ENCODE results near the gene SCYGR4. TPM values are rescaled to one million over a fixed set of nuclear protein-coding genes. Genes with fewer than 3 reads are reported as not detected.

Gene SCYGR4, protein sequence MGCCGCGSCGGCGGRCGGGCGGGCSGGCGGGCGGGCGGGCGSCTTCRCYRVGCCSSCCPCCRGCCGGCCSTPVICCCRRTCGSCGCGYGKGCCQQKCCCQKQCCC
- total RNA-seq = not detected

DNA sequence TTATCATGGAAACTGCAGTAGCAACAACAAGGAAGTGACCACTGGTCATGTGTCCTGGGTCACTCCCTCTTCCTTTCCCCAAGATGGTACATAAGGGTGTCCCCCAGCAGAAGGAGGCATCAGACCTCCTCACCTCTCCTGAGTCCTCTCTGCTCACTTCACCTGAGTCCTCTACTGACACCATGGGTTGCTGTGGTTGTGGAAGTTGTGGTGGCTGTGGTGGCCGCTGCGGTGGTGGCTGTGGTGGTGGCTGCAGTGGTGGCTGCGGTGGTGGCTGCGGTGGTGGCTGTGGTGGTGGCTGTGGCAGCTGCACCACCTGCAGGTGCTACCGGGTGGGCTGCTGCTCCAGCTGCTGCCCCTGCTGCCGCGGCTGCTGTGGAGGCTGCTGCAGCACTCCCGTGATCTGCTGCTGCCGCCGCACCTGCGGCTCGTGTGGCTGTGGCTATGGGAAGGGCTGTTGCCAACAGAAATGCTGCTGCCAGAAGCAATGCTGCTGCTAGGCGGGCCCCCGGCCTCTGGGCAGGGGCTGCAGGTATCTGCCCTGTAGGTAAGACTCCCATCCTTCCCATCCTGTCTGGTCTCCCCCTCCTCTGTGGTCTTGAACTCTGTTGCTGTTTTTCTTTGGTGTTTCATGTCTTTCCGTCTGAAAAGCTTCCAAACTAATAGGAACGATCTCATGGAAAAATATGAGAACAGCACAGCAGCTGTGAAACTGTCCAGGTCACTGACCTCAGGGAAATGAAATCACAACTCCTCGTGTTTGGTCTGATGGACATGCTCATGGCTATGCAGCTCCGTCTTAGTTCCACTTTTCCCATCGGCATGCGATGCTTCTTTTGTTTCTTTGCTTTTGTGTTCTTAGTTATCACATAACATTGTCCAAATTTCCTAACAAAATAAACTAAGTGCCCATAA lies at the start of gene SCYGR4:
SCYGR4 (plus strand) TSS at position 183 of the 915 bp plus-strand sequence; CDS start at position 183, 0 bp downstream.

DNA sequence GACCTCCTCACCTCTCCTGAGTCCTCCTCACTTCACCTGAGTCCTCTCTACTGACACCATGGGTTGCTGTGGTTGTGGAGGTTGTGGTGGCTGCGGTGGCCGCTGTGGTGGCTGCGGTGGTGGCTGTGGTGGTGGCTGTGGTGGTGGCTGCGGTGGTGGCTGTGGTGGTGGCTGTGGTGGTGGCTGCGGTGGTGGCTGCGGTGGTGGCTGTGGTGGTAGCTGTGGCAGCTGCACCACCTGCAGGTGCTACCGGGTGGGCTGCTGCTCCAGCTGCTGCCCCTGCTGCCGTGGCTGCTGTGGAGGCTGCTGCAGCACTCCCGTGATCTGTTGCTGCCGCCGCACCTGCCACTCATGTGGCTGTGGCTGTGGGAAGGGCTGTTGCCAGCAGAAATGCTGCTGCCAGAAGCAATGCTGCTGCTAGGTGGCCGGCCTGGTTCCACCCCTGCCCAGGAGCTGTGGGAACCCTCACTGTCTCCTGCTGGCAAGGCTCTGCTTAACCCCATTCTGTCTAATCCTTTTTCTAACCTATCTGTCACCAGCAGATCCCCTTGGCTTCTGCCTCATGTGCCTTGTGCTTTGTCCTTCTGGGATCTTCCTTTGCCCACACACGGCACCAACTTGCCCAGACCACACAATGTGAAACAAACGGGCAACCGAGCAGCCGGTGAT lies 18.3 kb upstream of the SCYGR4 start, which contains the start of gene SCYGR2:
SCYGR2 (plus strand) TSS at position 59 of the 669 bp plus-strand sequence; CDS start at position 59, 0 bp downstream.

DNA sequence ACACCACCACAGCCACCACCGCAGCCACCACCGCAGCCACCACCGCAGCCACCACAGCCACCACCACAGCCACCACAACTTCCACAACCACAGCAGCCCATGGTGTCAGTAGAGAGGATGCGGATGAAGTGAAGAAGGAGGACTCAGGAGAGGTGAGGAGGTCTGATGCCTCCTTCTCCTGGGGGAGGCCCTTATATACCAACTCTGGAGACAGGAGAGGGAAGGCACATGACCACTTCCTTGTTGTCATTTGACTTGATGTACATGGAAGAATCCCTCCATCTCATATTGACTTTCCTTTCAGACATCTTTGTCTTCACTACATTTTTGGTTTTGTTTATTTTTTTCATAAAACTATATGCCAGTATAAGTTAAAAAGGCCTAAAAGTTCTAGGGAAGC lies 2.6 kb upstream of the SCYGR4 start, which contains the start of gene SCYGR3:
SCYGR3 (minus strand) TSS at position 101 of the 400 bp plus-strand sequence; CDS start at position 101, 0 bp downstream.

DNA sequence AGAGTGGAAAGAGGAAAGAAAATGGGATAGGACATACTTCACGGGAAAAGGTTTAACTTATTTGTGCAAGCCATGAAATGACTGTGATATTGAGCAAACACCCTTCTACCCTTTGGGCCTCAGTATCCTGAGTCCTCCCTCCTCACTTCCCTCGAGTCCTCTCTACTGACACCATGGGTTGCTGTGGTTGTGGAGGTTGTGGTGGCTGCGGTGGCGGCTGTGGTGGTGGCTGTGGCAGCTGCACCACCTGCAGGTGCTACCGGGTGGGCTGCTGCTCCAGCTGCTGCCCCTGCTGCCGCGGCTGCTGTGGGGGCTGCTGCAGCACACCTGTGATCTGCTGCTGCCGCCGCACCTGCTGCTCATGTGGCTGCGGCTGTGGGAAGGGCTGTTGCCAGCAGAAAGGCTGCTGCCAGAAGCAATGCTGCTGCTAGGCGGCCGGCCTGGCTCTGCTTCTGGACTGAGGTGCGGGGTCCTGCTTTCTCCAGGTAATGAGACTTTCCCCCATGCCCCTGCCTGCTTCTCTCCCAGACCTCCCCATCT lies 49.4 kb downstream of the SCYGR4 start, which contains the start of gene SCYGR5:
SCYGR5 (plus strand) TSS at position 174 of the 540 bp plus-strand sequence; CDS start at position 174, 0 bp downstream.

Other genes with a start within 250 kb of the SCYGR4 start
- gene TM4SF20, start 238.2 kb upstream of the SCYGR4 start, total RNA-seq = not detected
- not detected for gene SCYGR1, start 229.5 kb upstream of the SCYGR4 start, total RNA-seq
- gene AGFG1, start 145.3 kb upstream of the SCYGR4 start, total RNA-seq = 79.8 TPM
- gene SCYGR2, start 18.6 kb upstream of the SCYGR4 start, total RNA-seq = not detected
- not detected for gene SCYGR3, start 2.7 kb upstream of the SCYGR4 start, total RNA-seq
- gene SCYGR5, start 49.3 kb downstream of the SCYGR4 start, total RNA-seq = not detected
- 15.9 TPM for gene SLC19A3, start 100.5 kb downstream of the SCYGR4 start, total RNA-seq
- not detected for gene SCYGR6, start 107.3 kb downstream of the SCYGR4 start, total RNA-seq
- not detected for gene SCYGR7, start 110.8 kb downstream of the SCYGR4 start, total RNA-seq
- 0.41 TPM for gene SCYGR8, start 128.4 kb downstream of the SCYGR4 start, total RNA-seq
- gene CCL20, start 196.3 kb downstream of the SCYGR4 start, total RNA-seq = 1.3 TPM

Measured in metanephros (tissue), 1 donor.